Hepatocyte (in vitro differentiated cells): Measurements from ENCODE around the gene CDON. TPM values are rescaled to one million over a fixed set of nuclear protein-coding genes. Genes with fewer than 3 reads are reported as not detected.

ENCODE experiments used
- DNase-seq: peaks from one replicate; pipeline ENCODE4 v3.0.0-alpha.2; 2016; ENCODE audit warnings: low spot score
- H2AFZ ChIP-seq: fragments of 200-600 bp; sonication (generic); 2 replicates; pipeline ENCODE4 v1.6.0; 2016; ENCODE audit warnings: antibody characterized with exemption, mild to moderate bottlenecking
- H3K27ac ChIP-seq: fragments of 200-600 bp; sonication (generic); 2 replicates; pipeline ENCODE4 v1.5.1; 2016; ENCODE audit warnings: mild to moderate bottlenecking
- H3K27me3 ChIP-seq: fragments of 200-600 bp; sonication (generic); 2 replicates; pipeline ENCODE4 v1.6.1; 2016
- H3K36me3 ChIP-seq: fragments of 200-600 bp; sonication (generic); replicated peaks from 2 replicates; pipeline ENCODE4 v1.5.1; 2016; ENCODE audit warnings: low read depth; ENCODE audit not compliant: insufficient read depth
- H3K4me1 ChIP-seq: fragments of 200-600 bp; sonication (generic); 2 replicates; pipeline ENCODE4 v1.5.1; 2016; ENCODE audit warnings: mild to moderate bottlenecking, moderate library complexity; ENCODE audit not compliant: insufficient read depth
- H3K4me2 ChIP-seq: fragments of 200-600 bp; sonication (generic); 2 replicates; pipeline ENCODE4 v1.6.0; 2016
- H3K4me3 ChIP-seq: fragments of 200-600 bp; sonication (generic); 2 replicates; pipeline ENCODE4 v1.5.1; 2016; ENCODE audit warnings: mild to moderate bottlenecking
- H3K79me2 ChIP-seq: fragments of 200-600 bp; sonication (generic); 2 replicates; pipeline ENCODE4 v1.6.0; 2017; ENCODE audit warnings: mild to moderate bottlenecking
- H3K9me2 ChIP-seq: fragments of 200-600 bp; sonication (generic); replicated peaks from 2 replicates; pipeline ENCODE4 v1.6.0; 2017; ENCODE audit warnings: mild to moderate bottlenecking; ENCODE audit not compliant: insufficient read depth
- H3K9me3 ChIP-seq: fragments of 200-600 bp; sonication (generic); 2 replicates; pipeline ENCODE4 v1.5.1; 2016; ENCODE audit warnings: low read depth, mild to moderate bottlenecking
- H4K20me1 ChIP-seq: fragments of 200-600 bp; sonication (generic); 2 replicates; pipeline ENCODE4 v1.6.0; 2016; ENCODE audit warnings: mild to moderate bottlenecking; ENCODE audit not compliant: insufficient read depth, poor library complexity, severe bottlenecking
- CTCF ChIP-seq: fragments of 200-600 bp; sonication (generic); IDR thresholded peaks from 2 replicates; pipeline ENCODE4 v1.5.1; 2016; ENCODE audit warnings: antibody characterized with exemption, mild to moderate bottlenecking; ENCODE audit not compliant: poor library complexity
- EZH2 ChIP-seq: fragments of 200-600 bp; sonication (generic); IDR thresholded peaks from 2 replicates; pipeline ENCODE4 v1.6.1; 2016; ENCODE audit warnings: antibody characterized with exemption, mild to moderate bottlenecking, borderline replicate concordance
- EZH2phosphoT487 ChIP-seq: fragments of 200-600 bp; sonication (generic); IDR thresholded peaks from one replicate; pipeline ENCODE4 v1.6.1; 2018; ENCODE audit warnings: antibody characterized with exemption, mild to moderate bottlenecking, low read depth, moderate library complexity; ENCODE audit not compliant: unreplicated experiment, severe bottlenecking
- WGBS: methylation state at CpG from one replicate; pipeline ENCODE4 v1.1.6; 2016; ENCODE audit warnings: low lambda C conversion rate; ENCODE audit errors: missing lambda C conversion rate; 5-methylcytosine and 5-hydroxymethylcytosine counted together
- polyA plus RNA-seq: library from polyadenylated mRNA; unstranded; fragments of >200 nt; fragmentation: Nextera tagmentation; extraction: Ambion mirVana; gene quantifications from 2 replicates; pipeline ENCODE4 v1.2.1, GENCODE V29; 2016
- total RNA-seq: library from RNA; depleted of rRNA; stranded (reverse); fragments of >200 nt; gene quantifications from 2 replicates; pipeline ENCODE4 v1.2.3, GENCODE V29; 2014

The CDON gene
- total and polyA plus RNA-seq, 2 experiments from 2014 or later = 17.5 to 41.9 TPM

- H3K4me2 ChIP-seq = no peak overlapping the region
- H3K79me2 ChIP-seq = no peaks in the 10 kb centered on the region
- no peaks in the 10 kb centered on the region for H3K27me3 ChIP-seq
- TF ChIP-seq EZH2phosphoT487 = no peak
- TF ChIP-seq EZH2 = no peak
- TF ChIP-seq CTCF = no peak
- H3K4me1 ChIP-seq = peaks cover 14% of the 10 kb centered on the region
- H3K4me3 ChIP-seq = no peak overlapping the region
- no peaks in the 10 kb centered on the region for H4K20me1 ChIP-seq
- DNase-seq = no peak
- H3K9me3 ChIP-seq = no peaks in the 10 kb centered on the region
- H3K36me3 ChIP-seq = no peaks in the 10 kb centered on the region
- no peak overlapping the region for H2AFZ ChIP-seq
- no peaks in the 10 kb centered on the region for H3K9me2 ChIP-seq
- 71% methylated on average over 17 of the region's 17 CpGs for WGBS
- no peak overlapping the region for H3K27ac ChIP-seq
These were observed 44.1 kb upstream of the CDON start for GRCh38 chr11:126106594-126107328.

- no peak overlapping the region for H3K27ac ChIP-seq
- no peaks in the 10 kb centered on the region for H3K36me3 ChIP-seq
- TF ChIP-seq EZH2 (no peak), CTCF (no peak), EZH2phosphoT487 (no peak)
- no peaks in the 10 kb centered on the region for H3K9me3 ChIP-seq
- H3K27me3 ChIP-seq = no peaks in the 10 kb centered on the region
- H4K20me1 ChIP-seq = no peaks in the 10 kb centered on the region
- no peaks in the 10 kb centered on the region for H3K9me2 ChIP-seq
- WGBS = 82% methylated on average over 11 of the region's 11 CpGs
- no peaks in the 10 kb centered on the region for H3K79me2 ChIP-seq
- H3K4me2 ChIP-seq = no peak overlapping the region
- no peak for DNase-seq
- H3K4me3 ChIP-seq = no peak overlapping the region
- H2AFZ ChIP-seq = no peak overlapping the region
- H3K4me1 ChIP-seq = peaks cover 13% of the 10 kb centered on the region
These were observed 43.0 kb upstream of the CDON start for GRCh38 chr11:126105748-126106080.

GRCh38 chr11:126105022-126105747 lies 42.5 kb upstream of the CDON start:
- no peak overlapping the region for H3K27ac ChIP-seq
- TF ChIP-seq EZH2 = no peak
- no peak for TF ChIP-seq EZH2phosphoT487
- no peak for TF ChIP-seq CTCF
- no peak overlapping the region for H3K4me2 ChIP-seq
- H3K4me1 ChIP-seq = peaks cover 13% of the 10 kb centered on the region
- no peak overlapping the region for H2AFZ ChIP-seq
- H3K9me2 ChIP-seq = no peaks in the 10 kb centered on the region
- no peaks in the 10 kb centered on the region for H3K79me2 ChIP-seq
- DNase-seq = no peak
- no peaks in the 10 kb centered on the region for H3K9me3 ChIP-seq
- WGBS = 93% methylated on average over 14 of the region's 14 CpGs
- no peaks in the 10 kb centered on the region for H3K27me3 ChIP-seq
- no peaks in the 10 kb centered on the region for H3K36me3 ChIP-seq
- H4K20me1 ChIP-seq = no peaks in the 10 kb centered on the region
- no peak overlapping the region for H3K4me3 ChIP-seq
